HepG2 (cell line): Measurements from ENCODE around the gene SART1. TPM values are rescaled to one million over a fixed set of nuclear protein-coding genes. Genes with fewer than 3 reads are reported as not detected.

Experiments
- ATAC-seq: fragments of 200-7000 bp; cut with Tn5 transposase; 3 replicates; pipeline ENCODE4 v1.9.1; 2020; ENCODE audit warnings: mild to moderate bottlenecking, moderate library complexity
- BruUV-seq: library from RNA; stranded (reverse); fragments of 400-500 nt; replicated peaks from 2 replicates; lab custom pipeline; 2021; lab: Mats Ljungman, UMichigan
- CTCF ChIA-PET: fragments of 300-600 bp; formaldehyde crosslinking; extraction: SDS; loops from one replicate; lab custom pipeline; 2021; ENCODE audit warnings: low total read pairs, inconsistent platforms, low intra/inter-chr PET ratio; lab: Yijun Ruan, JAX
- POLR2A ChIA-PET: fragments of 350-600 bp; sonication (Branson Sonifier 250); formaldehyde crosslinking; loops from one replicate; lab custom pipeline; 2020; ENCODE audit warnings: antibody characterized with exemption, inconsistent platforms; lab: Yijun Ruan, JAX
- DNase-seq: peaks from one replicate; pipeline ENCODE4 v3.0.0-alpha.2; 2015; ENCODE audit warnings: low spot score
- FAIRE-seq: peaks from 3 replicates; lab custom pipeline; 2011; peaks lifted over from hg19 to GRCh38; lab: Jason Lieb, UNC
- H2AFZ ChIP-seq: one replicate; pipeline ENCODE4 v1.6.1; 2011; ENCODE audit warnings: low read length, inconsistent platforms
- H3K27ac ChIP-seq: fragments of 300-600 bp; 3 replicates; pipeline ENCODE4 v1.8.0; 2011; ENCODE audit warnings: mixed run types, mild to moderate bottlenecking, mixed read lengths, low read length, inconsistent platforms; ENCODE audit not compliant: insufficient read depth; ENCODE audit errors: extremely low read length
- H3K27me3 ChIP-seq, 2 experiments: fragments of 200-600 bp in 1 of 2; 2 replicates in 1 of 2; 3 replicates in 1 of 2; pipeline versions ENCODE4 v1.6.0 to v1.8.0; 2011; ENCODE audit warnings: low read length in 2 of 2, mild to moderate bottlenecking in 2 of 2, moderate library complexity in 2 of 2, inconsistent platforms in 1 of 2; ENCODE audit not compliant: insufficient read depth in 2 of 2, control insufficient read depth in 1 of 2
- H3K36me3 ChIP-seq, 2 experiments: fragments of 200-600 bp in 1 of 2; replicated peaks in 1 of 2; 2 replicates in 1 of 2; 3 replicates in 1 of 2; pipeline versions ENCODE4 v1.5.1 to v1.8.0; 2011; ENCODE audit warnings: low read length in 2 of 2, inconsistent platforms in 1 of 2; ENCODE audit not compliant: insufficient read depth in 2 of 2, control insufficient read depth in 1 of 2
- H3K4me1 ChIP-seq: 2 replicates; pipeline ENCODE4 v1.5.1; 2012; ENCODE audit warnings: low read length, inconsistent platforms; ENCODE audit not compliant: insufficient read depth
- H3K4me2 ChIP-seq: 2 replicates; pipeline ENCODE4 v1.6.0; 2011; ENCODE audit warnings: low read depth, low read length, inconsistent platforms
- H3K4me3 ChIP-seq, 3 experiments: fragments of 200-600 bp in 1 of 3; sonication (generic), shearing (Covaris generic) in 1 of 3; replicated peaks in 1 of 3; 2 replicates each; pipeline ENCODE4 v1.5.1; 2011 to 2016; ENCODE audit warnings: low read length in 3 of 3, inconsistent platforms in 2 of 3, low read depth in 2 of 3, mild to moderate bottlenecking in 2 of 3, control low read depth in 1 of 3, mixed read lengths in 1 of 3; ENCODE audit not compliant: insufficient read depth in 1 of 3
- H3K79me2 ChIP-seq: one replicate; pipeline ENCODE4 v1.6.1; 2011; ENCODE audit warnings: low read length, inconsistent platforms; ENCODE audit not compliant: insufficient read depth
- H3K9ac ChIP-seq: 2 replicates; pipeline ENCODE4 v1.6.0; 2011; ENCODE audit warnings: mild to moderate bottlenecking, low read depth, low read length, inconsistent platforms; ENCODE audit not compliant: insufficient read depth
- H3K9me3 ChIP-seq: 2 replicates; pipeline ENCODE4 v1.5.1; 2012; ENCODE audit warnings: mild to moderate bottlenecking, low read length
- H4K20me1 ChIP-seq: 2 replicates; pipeline ENCODE4 v1.6.0; 2011; ENCODE audit warnings: inconsistent platforms, mild to moderate bottlenecking, low read length, moderate library complexity; ENCODE audit not compliant: insufficient read depth
- ARID2 ChIP-seq: sonication (generic); formaldehyde crosslinking; IDR thresholded peaks from 2 replicates; pipeline ENCODE4 v1.8.1; 2022; ENCODE audit warnings: mild to moderate bottlenecking, missing genetic modification reagents, borderline replicate concordance
- BCL3 ChIP-seq: sonication (generic); formaldehyde crosslinking; IDR thresholded peaks from 2 replicates; pipeline ENCODE4 v1.5.1; 2020; ENCODE audit warnings: mild to moderate bottlenecking, missing genetic modification reagents, moderate library complexity
- GABPA ChIP-seq, 2 experiments: IDR thresholded peaks; 2 replicates each; pipeline ENCODE4 v1.6.1; 2011 to 2016; ENCODE audit warnings: low read depth in 2 of 2, low read length in 1 of 2, missing biosample characterization in 1 of 2, missing genetic modification characterization in 1 of 2
- ZBTB25 ChIP-seq: IDR thresholded peaks from 2 replicates; pipeline ENCODE4 v1.6.1; 2018; ENCODE audit warnings: missing genetic modification reagents
- ZNF768 ChIP-seq: sonication (generic); formaldehyde crosslinking; IDR thresholded peaks from 2 replicates; pipeline ENCODE4 v1.4.0; 2020; ENCODE audit warnings: missing genetic modification reagents
- ZSCAN5A ChIP-seq: sonication (generic); formaldehyde crosslinking; IDR thresholded peaks from 2 replicates; pipeline ENCODE4 v1.8.0; 2022; ENCODE audit warnings: mild to moderate bottlenecking, missing genetic modification reagents, borderline replicate concordance
- WGBS: methylation state at CpG from one replicate; pipeline ENCODE4 v1.1.6; 2017; ENCODE audit warnings: low lambda C conversion rate; 5-methylcytosine and 5-hydroxymethylcytosine counted together
- in situ Hi-C: cut with HindIII; loops from 2 replicates; pipeline ENCODE4 v1.10.0; 2017; ENCODE audit warnings: low pct_unique_long_range_greater_than_20kb; ENCODE audit not compliant: extremely low pct_ligation_motif_present
- intact Hi-C: fragments of 100-400 bp; cut with micrococcal nuclease; formaldehyde crosslinking; loops from one replicate; pipeline ENCODE4 v1.10.0; 2022; ENCODE audit not compliant: unreplicated experiment
- polyA plus RNA-seq, 8 experiments: library from polyadenylated mRNA; depleted of rRNA in 3 of 8; stranded (reverse) in 7 of 8; unstranded in 1 of 8; fragments of >200 nt; fragmentation: Illumina TruSeq in 4 of 8; extraction: Trizol in 4 of 8; gene quantifications; 2 replicates each; pipeline versions ENCODE4 v1.2.1 to v1.2.3, GENCODE V29; 2011 to 2016; ENCODE audit warnings: low read depth in 4 of 8, missing spikeins in 1 of 8, mixed read lengths in 1 of 8; ENCODE audit not compliant: insufficient read depth in 1 of 8
- total RNA-seq, 5 experiments: library from RNA; depleted of rRNA; stranded (reverse); fragments of >200 nt; fragmentation: Illumina TruSeq; extraction: Trizol; gene quantifications; 2 replicates each; pipeline ENCODE4 v1.2.3, GENCODE V29; 2016; ENCODE audit warnings: low read depth in 1 of 5

Gene SART1
- total and polyA plus RNA-seq, 2 of the 13 experiments (the other 11 are each of a cell fraction or from before 2014, with no cell fraction given), result 11.3 to 22.5 TPM

DNA sequence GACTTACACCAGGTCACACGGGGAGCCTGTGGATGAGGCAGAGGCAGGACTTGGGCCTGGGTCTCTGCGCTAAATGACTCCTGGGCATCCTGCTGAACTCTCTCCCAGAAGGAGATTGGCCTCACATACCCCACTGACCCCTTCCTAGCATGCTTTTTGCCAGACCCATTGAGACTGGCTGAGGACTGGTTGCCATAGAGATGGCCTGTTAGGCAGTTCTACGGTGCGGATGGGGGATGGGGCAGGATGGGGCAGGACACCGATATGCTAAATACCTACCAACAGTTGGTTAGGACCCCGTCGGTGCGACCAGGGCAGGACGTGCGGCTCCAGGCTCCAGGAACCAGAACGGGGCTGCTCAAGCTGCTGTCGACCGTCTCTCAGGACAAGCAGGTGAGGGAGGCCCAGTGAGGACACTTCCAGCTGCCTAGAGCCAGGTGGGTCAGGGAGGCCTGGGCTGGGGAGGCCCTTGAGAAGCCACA, 16.1 kb upstream of the SART1 start, which contains the start of gene TSGA10IP (continued):
- TF ChIP-seq ZBTB25 (CRISPR knock-in tag) (no peak), BCL3 (no peak)

DNA sequence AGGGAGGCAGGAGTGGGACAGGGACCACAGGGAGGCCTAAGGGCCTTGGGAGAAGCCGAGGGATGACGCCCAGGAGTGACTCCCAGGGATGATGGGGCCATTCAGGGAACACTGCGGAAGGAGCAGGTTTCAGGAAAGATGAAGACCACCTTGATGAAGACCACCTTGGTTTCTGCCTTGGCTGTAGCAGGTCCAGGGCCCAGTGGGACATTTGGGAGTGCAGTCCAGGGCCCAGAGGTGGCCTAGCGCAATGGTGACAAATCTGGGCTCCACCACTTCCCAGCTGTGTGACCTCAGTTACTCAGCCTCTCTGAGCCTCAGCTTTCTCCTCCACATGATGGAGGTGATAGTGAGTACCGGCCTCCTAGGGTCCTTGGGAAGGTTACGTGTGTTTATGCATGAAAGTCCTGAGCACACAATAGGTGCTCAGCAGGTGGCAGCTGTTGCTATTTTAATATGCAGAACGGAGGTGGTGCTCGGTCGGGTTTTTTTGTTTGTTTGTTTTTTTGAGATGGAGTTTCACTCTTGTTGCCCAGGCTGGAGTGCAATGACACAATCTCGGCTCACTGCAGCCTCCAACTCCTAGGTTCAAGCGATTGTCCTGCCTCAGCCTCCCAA, 15.5 kb upstream of the SART1 start:
- Histone ChIP-seq H3K79me2 (no peaks in the 10 kb centered on the region), H3K4me2 (no peak overlapping the region), H3K4me1 (peaks cover 76% of the 10 kb centered on the region), H3K9ac (no peak overlapping the region), H3K9me3 (no peaks in the 10 kb centered on the region), H3K27ac (no peak overlapping the region), H3K36me3 (no peaks in the 10 kb centered on the region), H4K20me1 (no peaks in the 10 kb centered on the region), H3K27me3 (peaks cover 0 to 29% of the 10 kb centered on the region in 2 experiments; a peak in 4 of 5 replicates), H2AFZ (no peak overlapping the region), H3K4me3 (no peak overlapping the region; a peak in 1 of 6 replicates)
- 31% methylated on average over 10 of the region's 11 CpGs for WGBS
- in situ Hi-C loops, result no loop called here
- FAIRE-seq (no peak), DNase-seq (no peak), ATAC-seq (no peak)
- BruUV-seq, result no TSS peak
- intact Hi-C loops, result no loop called here
- ChIA-PET POLR2A (interaction anchor here (1.4 to 1.6 kb wide), 3 partner anchors 15 to 56 kb away, joined by 3 to 9 read pairs (median 5); partner anchors contain the start of genes CCDC85B and FOSL1), CTCF (no interaction called here)
- 0 out of 2 replicates have a peak, but pooled peaks have one; percentile 13 for TF ChIP-seq GABPA (IDR thresholded peaks at IDR 0.05; ENCODE audit: low read depth, low read length)
- no peak for TF ChIP-seq GABPA (CRISPR knock-in tag; IDR thresholded peaks at IDR 0.05; ENCODE audit: low read depth)
- peak; percentile 79 for TF ChIP-seq ZNF768
- TF ChIP-seq ARID2, result no peak
- no peak for TF ChIP-seq ZSCAN5A
